ENCODE results near the gene APOB. TPM values are rescaled to one million over a fixed set of nuclear protein-coding genes. Genes with fewer than 3 reads are reported as not detected.

The APOB gene
- 0.03 TPM for polyA plus RNA-seq (2013, experiment 1 of 2)
- 0.04 TPM for polyA plus RNA-seq (2013, experiment 2 of 2)

GRCh38 chr2:21043744-21044532, at the start of gene APOB:
APOB (minus strand) TSS chr2:21044073; CDS start chr2:21043945, 128 bp downstream.
- Histone ChIP-seq H3K79me1 (replicated peaks; ENCODE audit: low read length, poor library complexity, severe bottlenecking) (no peaks in the 10 kb centered on the region), H3K4me1 (ENCODE audit: control insufficient read depth, insufficient read depth, low read depth, low read length) (peaks cover 4% of the 10 kb centered on the region), H2BK15ac (ENCODE audit: low read depth, poor library complexity, severe bottlenecking) (no peak within 1 kb of the TSS), H2AK5ac (ENCODE audit: low read length, severe bottlenecking) (no peak within 1 kb of the TSS), H4K91ac (ENCODE audit: low read length) (no peak within 1 kb of the TSS), H3K4me2 (ENCODE audit: low read length, poor library complexity, severe bottlenecking) (no peak within 1 kb of the TSS), H2BK120ac (ENCODE audit: low read depth, low read length) (no peak within 1 kb of the TSS), H2AFZ (ENCODE audit: low read depth, low read length) (no peak within 1 kb of the TSS), H3K27ac (ENCODE audit: low read length, poor library complexity, severe bottlenecking) (no peak within 1 kb of the TSS), H3K9ac (ENCODE audit: low read length) (no peak within 1 kb of the TSS), H3K14ac (ENCODE audit: low read length in 2 of 2) (no peak within 1 kb of the TSS), H4K8ac (ENCODE audit: low read length) (no peak within 1 kb of the TSS), H3K36me3 (ENCODE audit: control insufficient read depth in 1 of 2, insufficient read depth in 2 of 2, low read depth in 1 of 2, low read length in 2 of 2) (no peaks in the 10 kb centered on the region), H2BK12ac (ENCODE audit: low read length in 2 of 2) (no peak within 1 kb of the TSS), H3K27me3 (ENCODE audit: control insufficient read depth in 1 of 2, insufficient read depth in 1 of 2, low read length in 2 of 2) (peaks cover 30 to 64% of the 10 kb centered on the region in 2 experiments), H3K23ac (ENCODE audit: low read length in 2 of 2) (no peak within 1 kb of the TSS), H3K4ac (ENCODE audit: low read depth in 1 of 2, low read length in 2 of 2) (no peak within 1 kb of the TSS), H3K4me3 (ENCODE audit: insufficient read depth in 1 of 2, low read depth in 1 of 2, low read length in 2 of 2) (no peak within 1 kb of the TSS), H2BK5ac (ENCODE audit: low read depth, low read length, poor library complexity, severe bottlenecking) (no peak within 1 kb of the TSS), H3K9me3 (ENCODE audit: control insufficient read depth, low read length) (no peaks in the 10 kb centered on the region), H3K18ac (ENCODE audit: low read depth in 1 of 2, low read length in 2 of 2) (no peak within 1 kb of the TSS)
- DNase-seq = no peak
- 13% methylated on average over 50 of the region's 51 CpGs for WGBS

GRCh38 chr2:21092308-21092869, 48.5 kb upstream of the APOB start:
- H3K4me3 ChIP-seq (ENCODE audit: insufficient read depth in 1 of 2, low read depth in 1 of 2, low read length in 2 of 2) = no peak overlapping the region
- WGBS = 54% methylated on average over 3 of the region's 3 CpGs
- H3K4ac ChIP-seq (ENCODE audit: low read depth in 1 of 2, low read length in 2 of 2) = no peak overlapping the region
- no peaks in the 10 kb centered on the region for H3K4me1 ChIP-seq (ENCODE audit: control insufficient read depth, insufficient read depth, low read depth, low read length)
- DNase-seq = no peak
- H3K4me2 ChIP-seq (ENCODE audit: low read length, poor library complexity, severe bottlenecking) = no peak overlapping the region
- no peak overlapping the region for H2BK120ac ChIP-seq (ENCODE audit: low read depth, low read length)
- no peaks in the 10 kb centered on the region for H3K36me3 ChIP-seq (ENCODE audit: control insufficient read depth in 1 of 2, insufficient read depth in 2 of 2, low read depth in 1 of 2, low read length in 2 of 2)
- no peaks in the 10 kb centered on the region for H3K27me3 ChIP-seq (ENCODE audit: control insufficient read depth in 1 of 2, insufficient read depth in 1 of 2, low read length in 2 of 2)
- H2BK15ac ChIP-seq (ENCODE audit: low read depth, poor library complexity, severe bottlenecking) = no peak overlapping the region
- no peak overlapping the region for H3K27ac ChIP-seq (ENCODE audit: low read length, poor library complexity, severe bottlenecking)
- H3K79me1 ChIP-seq (replicated peaks; ENCODE audit: low read length, poor library complexity, severe bottlenecking) = no peaks in the 10 kb centered on the region
- no peak overlapping the region for H3K23ac ChIP-seq (ENCODE audit: low read length in 2 of 2)
- H3K9ac ChIP-seq (ENCODE audit: low read length) = no peak overlapping the region
- H2AFZ ChIP-seq (ENCODE audit: low read depth, low read length) = no peak overlapping the region
- H2AK5ac ChIP-seq (ENCODE audit: low read length, severe bottlenecking) = no peak overlapping the region
- H3K9me3 ChIP-seq (ENCODE audit: control insufficient read depth, low read length) = no peaks in the 10 kb centered on the region
- H2BK12ac ChIP-seq (ENCODE audit: low read length in 2 of 2) = no peak overlapping the region
- no peak overlapping the region for H4K8ac ChIP-seq (ENCODE audit: low read length)
- H4K91ac ChIP-seq (ENCODE audit: low read length) = no peak overlapping the region
- no peak overlapping the region for H3K14ac ChIP-seq (ENCODE audit: low read length in 2 of 2)
- no peak overlapping the region for H2BK5ac ChIP-seq (ENCODE audit: low read depth, low read length, poor library complexity, severe bottlenecking)
- no peak overlapping the region for H3K18ac ChIP-seq (ENCODE audit: low read depth in 1 of 2, low read length in 2 of 2)

GRCh38 chr2:21084401-21084800, 40.5 kb upstream of the APOB start:
- Histone ChIP-seq H3K4me3 (ENCODE audit: insufficient read depth in 1 of 2, low read depth in 1 of 2, low read length in 2 of 2) (no peak overlapping the region), H3K23ac (ENCODE audit: low read length in 2 of 2) (no peak overlapping the region), H3K4me1 (ENCODE audit: control insufficient read depth, insufficient read depth, low read depth, low read length) (no peaks in the 10 kb centered on the region), H3K9ac (ENCODE audit: low read length) (no peak overlapping the region), H3K14ac (ENCODE audit: low read length in 2 of 2) (no peak overlapping the region), H3K27me3 (ENCODE audit: control insufficient read depth in 1 of 2, insufficient read depth in 1 of 2, low read length in 2 of 2) (no peaks in the 10 kb centered on the region), H4K91ac (ENCODE audit: low read length) (no peak overlapping the region), H2AK5ac (ENCODE audit: low read length, severe bottlenecking) (no peak overlapping the region), H2BK120ac (ENCODE audit: low read depth, low read length) (no peak overlapping the region), H2BK12ac (ENCODE audit: low read length in 2 of 2) (no peak overlapping the region), H3K9me3 (ENCODE audit: control insufficient read depth, low read length) (no peaks in the 10 kb centered on the region), H2BK5ac (ENCODE audit: low read depth, low read length, poor library complexity, severe bottlenecking) (no peak overlapping the region), H3K36me3 (ENCODE audit: control insufficient read depth in 1 of 2, insufficient read depth in 2 of 2, low read depth in 1 of 2, low read length in 2 of 2) (no peaks in the 10 kb centered on the region), H4K8ac (ENCODE audit: low read length) (no peak overlapping the region), H3K18ac (ENCODE audit: low read depth in 1 of 2, low read length in 2 of 2) (no peak overlapping the region), H3K4me2 (ENCODE audit: low read length, poor library complexity, severe bottlenecking) (no peak overlapping the region), H3K27ac (ENCODE audit: low read length, poor library complexity, severe bottlenecking) (no peak overlapping the region), H2AFZ (ENCODE audit: low read depth, low read length) (no peak overlapping the region), H3K79me1 (replicated peaks; ENCODE audit: low read length, poor library complexity, severe bottlenecking) (no peaks in the 10 kb centered on the region), H3K4ac (ENCODE audit: low read depth in 1 of 2, low read length in 2 of 2) (no peak overlapping the region), H2BK15ac (ENCODE audit: low read depth, poor library complexity, severe bottlenecking) (no peak overlapping the region)
- no peak for DNase-seq
- WGBS = no CpG with 5 or more reads among the region's 4 CpGs

GRCh38 chr2:21083482-21083881, 39.6 kb upstream of the APOB start:
- Histone ChIP-seq H3K18ac (ENCODE audit: low read depth in 1 of 2, low read length in 2 of 2) (no peak overlapping the region), H2BK12ac (ENCODE audit: low read length in 2 of 2) (no peak overlapping the region), H3K79me1 (replicated peaks; ENCODE audit: low read length, poor library complexity, severe bottlenecking) (no peaks in the 10 kb centered on the region), H3K9ac (ENCODE audit: low read length) (no peak overlapping the region), H3K4me2 (ENCODE audit: low read length, poor library complexity, severe bottlenecking) (no peak overlapping the region), H3K27ac (ENCODE audit: low read length, poor library complexity, severe bottlenecking) (no peak overlapping the region), H3K36me3 (ENCODE audit: control insufficient read depth in 1 of 2, insufficient read depth in 2 of 2, low read depth in 1 of 2, low read length in 2 of 2) (no peaks in the 10 kb centered on the region), H2AFZ (ENCODE audit: low read depth, low read length) (no peak overlapping the region), H4K91ac (ENCODE audit: low read length) (peak overlapping the region; percentile 27), H3K4me3 (ENCODE audit: insufficient read depth in 1 of 2, low read depth in 1 of 2, low read length in 2 of 2) (no peak overlapping the region), H2BK120ac (ENCODE audit: low read depth, low read length) (no peak overlapping the region), H3K14ac (ENCODE audit: low read length in 2 of 2) (no peak overlapping the region), H3K23ac (ENCODE audit: low read length in 2 of 2) (no peak overlapping the region), H2BK15ac (ENCODE audit: low read depth, poor library complexity, severe bottlenecking) (no peak overlapping the region), H2BK5ac (ENCODE audit: low read depth, low read length, poor library complexity, severe bottlenecking) (no peak overlapping the region), H4K8ac (ENCODE audit: low read length) (no peak overlapping the region), H3K27me3 (ENCODE audit: control insufficient read depth in 1 of 2, insufficient read depth in 1 of 2, low read length in 2 of 2) (no peaks in the 10 kb centered on the region), H3K4me1 (ENCODE audit: control insufficient read depth, insufficient read depth, low read depth, low read length) (no peaks in the 10 kb centered on the region), H3K9me3 (ENCODE audit: control insufficient read depth, low read length) (no peaks in the 10 kb centered on the region), H3K4ac (ENCODE audit: low read depth in 1 of 2, low read length in 2 of 2) (no peak overlapping the region), H2AK5ac (ENCODE audit: low read length, severe bottlenecking) (no peak overlapping the region)
- WGBS = 71% methylated on average over 1 of the region's 1 CpG
- DNase-seq = no peak
